ENCODE measurements around the gene CBFA2T3.

The CBFA2T3 gene

DNA sequence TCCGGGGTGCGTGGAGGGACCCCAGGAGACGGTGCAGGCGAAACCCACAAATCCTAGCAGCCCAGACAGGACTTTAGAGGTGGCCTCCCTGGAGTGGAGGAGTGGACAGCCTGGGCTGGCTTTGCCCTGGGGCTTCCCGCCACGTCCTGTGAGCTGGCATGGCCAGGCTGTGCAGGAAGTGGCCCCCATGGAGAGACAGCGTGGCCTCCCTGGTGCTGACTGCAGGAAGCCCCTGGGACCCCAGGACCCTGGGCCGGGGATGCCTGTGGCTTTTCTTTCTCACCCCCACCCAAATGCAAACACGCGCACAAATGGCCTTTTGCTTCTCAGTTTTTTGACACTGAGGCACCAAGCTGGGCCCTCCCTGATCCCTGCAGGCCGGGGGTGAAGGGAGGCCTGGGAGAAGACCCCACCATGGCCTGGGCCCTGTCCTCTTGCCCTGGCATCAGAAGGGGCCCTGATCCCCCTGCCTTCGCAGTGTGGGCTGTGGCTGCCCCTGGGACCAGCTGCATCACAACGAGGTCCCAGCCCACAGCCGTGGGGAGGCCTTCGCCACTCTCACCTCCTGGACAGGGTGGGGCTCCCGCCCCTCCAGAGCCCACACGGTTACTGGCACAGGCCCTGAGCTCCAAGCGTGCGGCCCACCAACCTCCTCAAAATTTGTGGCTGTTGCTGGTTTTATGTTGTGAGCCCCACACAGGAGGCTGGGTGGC, 58.9 kb downstream of the CBFA2T3 start:
- intact Hi-C loops (cut with DNase I; ENCODE audit: low total_unique reads): no loop called here

DNA sequence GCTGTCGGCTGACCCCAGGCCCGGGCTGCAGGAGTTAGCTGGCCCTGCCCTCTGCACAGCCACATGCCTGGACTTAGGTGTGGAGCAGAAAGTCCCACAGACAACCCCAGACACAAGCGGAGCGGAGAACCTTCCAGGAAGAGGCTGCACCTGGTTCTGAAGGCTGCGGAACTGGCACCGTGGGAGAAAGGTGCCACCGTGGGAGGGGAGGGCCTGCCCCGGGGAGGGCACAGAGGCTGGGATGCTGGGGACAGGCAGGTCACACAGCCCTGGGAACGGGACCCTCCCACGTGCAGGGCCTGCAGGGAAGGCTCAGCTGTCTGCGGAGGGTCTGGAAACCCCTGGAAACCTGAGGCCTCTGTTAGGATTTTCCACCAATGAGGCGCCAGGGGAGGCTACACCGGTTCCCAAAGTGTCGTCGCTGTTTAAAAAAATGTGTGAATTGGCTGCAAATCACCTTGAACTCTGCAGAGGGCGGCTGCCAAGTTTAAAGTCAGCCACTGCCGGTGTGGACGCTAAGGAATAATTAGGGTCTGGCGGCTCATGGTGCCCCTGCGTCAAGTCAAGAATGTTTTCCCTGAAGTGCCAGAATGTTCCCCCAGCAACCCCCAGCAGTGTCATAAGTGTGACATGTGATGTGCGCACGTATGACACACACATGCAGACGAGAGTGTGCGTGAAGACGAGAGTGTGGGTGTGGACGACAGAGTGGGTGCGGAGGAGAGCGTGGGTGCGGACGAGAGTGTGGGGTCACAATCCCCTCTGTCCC, 59.7 kb downstream of the CBFA2T3 start:
- peaks cover 0 to 79% of the 10 kb centered on the region in 2 donors for H3K27me3 ChIP-seq
- TF ChIP-seq, protein P1, sequence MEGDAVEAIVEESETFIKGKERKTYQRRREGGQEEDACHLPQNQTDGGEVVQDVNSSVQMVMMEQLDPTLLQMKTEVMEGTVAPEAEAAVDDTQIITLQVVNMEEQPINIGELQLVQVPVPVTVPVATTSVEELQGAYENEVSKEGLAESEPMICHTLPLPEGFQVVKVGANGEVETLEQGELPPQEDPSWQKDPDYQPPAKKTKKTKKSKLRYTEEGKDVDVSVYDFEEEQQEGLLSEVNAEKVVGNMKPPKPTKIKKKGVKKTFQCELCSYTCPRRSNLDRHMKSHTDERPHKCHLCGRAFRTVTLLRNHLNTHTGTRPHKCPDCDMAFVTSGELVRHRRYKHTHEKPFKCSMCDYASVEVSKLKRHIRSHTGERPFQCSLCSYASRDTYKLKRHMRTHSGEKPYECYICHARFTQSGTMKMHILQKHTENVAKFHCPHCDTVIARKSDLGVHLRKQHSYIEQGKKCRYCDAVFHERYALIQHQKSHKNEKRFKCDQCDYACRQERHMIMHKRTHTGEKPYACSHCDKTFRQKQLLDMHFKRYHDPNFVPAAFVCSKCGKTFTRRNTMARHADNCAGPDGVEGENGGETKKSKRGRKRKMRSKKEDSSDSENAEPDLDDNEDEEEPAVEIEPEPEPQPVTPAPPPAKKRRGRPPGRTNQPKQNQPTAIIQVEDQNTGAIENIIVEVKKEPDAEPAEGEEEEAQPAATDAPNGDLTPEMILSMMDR (IDR thresholded peaks at IDR 0.05): no peak
- no peak overlapping the region for H3K27ac ChIP-seq
- H3K4me1 ChIP-seq: peaks cover 0 to 20% (median 10%) of the 10 kb centered on the region in 4 donors
- no peaks in the 10 kb centered on the region for H3K36me3 ChIP-seq
- H3K4me3 ChIP-seq: no peak overlapping the region
- intact Hi-C loops (cut with DNase I; ENCODE audit: low total_unique reads): no loop called here
- DNase-seq: no peak
- no peaks in the 10 kb centered on the region for H3K9me3 ChIP-seq

More for the DNA sequence above, 58.9 kb downstream of the CBFA2T3 start:
- TF ChIP-seq, protein P1 (IDR thresholded peaks at IDR 0.05): no peak
- Histone ChIP-seq H3K4me3 (no peak overlapping the region), H3K9me3 (no peaks in the 10 kb centered on the region), H3K4me1 (peaks cover 0 to 20% (median 10%) of the 10 kb centered on the region in 4 donors), H3K36me3 (no peaks in the 10 kb centered on the region), H3K27me3 (peaks cover 0 to 78% of the 10 kb centered on the region in 2 donors), H3K27ac (no peak overlapping the region)
- no peak for DNase-seq

DNA sequence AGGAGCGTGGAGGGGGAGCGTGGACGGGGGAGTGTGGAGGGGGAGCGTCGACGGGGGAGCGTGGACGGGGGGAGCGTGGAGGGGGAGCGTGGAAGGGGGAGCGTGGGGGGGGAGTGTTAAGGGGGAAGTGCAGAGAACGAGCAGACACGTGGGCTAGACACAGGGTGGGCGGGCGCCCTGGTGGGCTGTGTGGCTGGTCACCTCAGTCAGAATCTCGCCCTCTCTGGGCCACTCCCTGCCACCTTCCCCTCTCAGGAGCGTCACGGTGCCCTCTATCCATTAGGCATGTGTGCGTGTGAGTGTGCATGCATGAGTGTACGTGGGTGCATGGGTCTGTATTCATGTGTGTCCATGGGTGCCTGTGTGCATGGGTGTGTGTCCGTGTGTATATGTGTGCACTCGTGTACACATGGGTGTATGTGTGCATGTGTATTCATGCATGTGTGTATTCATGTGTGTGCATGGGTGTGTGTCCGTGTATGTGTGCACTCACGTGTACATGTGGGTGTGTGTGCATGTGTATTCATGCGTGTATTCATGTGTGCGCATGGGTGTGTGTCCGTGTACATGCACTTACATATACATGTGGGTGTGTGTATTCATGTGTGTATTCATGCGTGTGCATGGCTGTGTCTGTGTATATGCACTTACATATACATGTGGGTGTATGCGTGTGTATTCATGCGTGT, 61.2 kb downstream of the CBFA2T3 start:
- intact Hi-C loops (cut with DNase I; ENCODE audit: low total_unique reads): no loop called here
- H3K4me1 ChIP-seq: peaks cover 0 to 16% (median 5%) of the 10 kb centered on the region in 4 donors
- no peaks in the 10 kb centered on the region for H3K36me3 ChIP-seq
- peaks cover 0 to 80% of the 10 kb centered on the region in 2 donors for H3K27me3 ChIP-seq
- no peak overlapping the region for H3K27ac ChIP-seq
- TF ChIP-seq, protein P1 (IDR thresholded peaks at IDR 0.05): no peak
- no peaks in the 10 kb centered on the region for H3K9me3 ChIP-seq
- no peak for DNase-seq
- no peak overlapping the region for H3K4me3 ChIP-seq

DNA sequence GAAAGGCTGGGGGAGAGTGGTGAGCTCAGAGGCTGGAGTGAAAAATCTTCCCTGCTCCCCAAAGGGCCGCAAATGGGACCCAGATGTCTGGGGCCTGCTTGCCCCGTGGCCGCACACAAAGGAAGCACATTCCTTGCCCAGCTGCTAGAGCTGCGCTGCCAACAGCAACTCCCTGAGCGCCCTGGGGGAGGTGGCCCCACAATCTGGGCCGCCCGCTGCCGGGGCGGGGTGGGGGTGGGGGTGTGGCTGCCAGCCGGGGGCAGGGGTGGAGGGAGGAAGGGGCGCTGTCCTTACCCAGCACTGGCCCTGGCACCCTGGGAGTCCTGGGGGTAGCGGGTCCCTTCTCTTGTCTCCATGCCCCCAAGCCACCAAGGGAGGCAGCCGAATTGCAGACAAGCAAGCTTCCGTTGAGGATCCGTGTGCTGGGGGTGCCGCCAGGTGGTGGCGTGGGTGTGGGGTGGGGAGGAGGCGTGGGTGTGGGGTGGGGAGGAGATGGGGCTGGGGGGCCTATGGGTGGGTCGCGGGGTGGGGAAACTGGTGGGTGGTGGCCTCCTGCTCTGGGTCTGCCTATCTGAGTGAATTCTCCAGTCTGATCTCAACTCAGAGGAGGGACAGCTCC, 62.1 kb downstream of the CBFA2T3 start:
- H3K4me3 ChIP-seq: no peak overlapping the region
- H3K4me1 ChIP-seq: peaks cover 0 to 16% (median 3%) of the 10 kb centered on the region in 4 donors
- intact Hi-C loops (cut with DNase I; ENCODE audit: low total_unique reads): no loop called here
- DNase-seq: no peak
- TF ChIP-seq, protein P1 (IDR thresholded peaks at IDR 0.05): no peak
- no peaks in the 10 kb centered on the region for H3K36me3 ChIP-seq
- no peaks in the 10 kb centered on the region for H3K9me3 ChIP-seq
- H3K27ac ChIP-seq: no peak overlapping the region
- H3K27me3 ChIP-seq: peaks cover 0 to 81% of the 10 kb centered on the region in 2 donors

DNA sequence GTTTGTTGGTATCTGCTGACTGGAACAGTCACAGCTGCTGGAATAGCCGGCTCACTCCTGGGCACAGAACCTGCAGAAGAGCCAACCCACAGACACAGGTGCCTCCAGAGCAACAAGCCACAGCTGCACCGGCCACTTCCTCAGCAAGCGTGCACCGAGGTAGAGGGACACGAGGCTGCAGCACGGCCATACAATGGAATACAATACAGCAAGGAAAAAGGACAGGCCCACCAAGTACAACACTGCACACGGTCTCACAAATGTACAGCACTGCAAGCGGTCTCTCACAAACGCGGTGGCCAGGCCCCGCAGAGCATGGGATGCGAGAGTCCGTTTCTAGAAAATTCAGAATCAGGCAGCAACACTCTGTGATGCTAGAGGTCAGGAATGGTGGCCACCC, 63.1 kb downstream of the CBFA2T3 start:
- Histone ChIP-seq H3K4me3 (no peak overlapping the region), H3K4me1 (peaks cover 0 to 16% (median 3%) of the 10 kb centered on the region in 4 donors), H3K27me3 (peaks cover 0 to 88% of the 10 kb centered on the region in 2 donors), H3K36me3 (no peaks in the 10 kb centered on the region), H3K27ac (no peak overlapping the region), H3K9me3 (no peaks in the 10 kb centered on the region)
- TF ChIP-seq, protein P1 (IDR thresholded peaks at IDR 0.05): no peak
- no peak for DNase-seq
- intact Hi-C loops (cut with DNase I; ENCODE audit: low total_unique reads): no loop called here
